Fibroblast of lung (primary cell): ENCODE measurements around the gene GAS7. TPM values are rescaled to one million over a fixed set of nuclear protein-coding genes. Genes with fewer than 3 reads are reported as not detected.

Source experiments
- DNase-seq, 2 donors: peaks; one replicate each; pipeline versions ENCODE4 v3.0.0 to v3.0.0-alpha.2; 2010; ENCODE audit warnings: low read depth in 2 of 2
- H2AFZ ChIP-seq: 2 replicates; pipeline ENCODE4 v1.5.1; 2012; ENCODE audit warnings: low read length, control low read depth, inconsistent platforms
- H3K27ac ChIP-seq: 2 replicates; pipeline ENCODE4 v1.5.1; 2011; ENCODE audit warnings: low read length, control low read depth; ENCODE audit not compliant: insufficient read depth
- H3K27me3 ChIP-seq: 2 replicates; pipeline ENCODE4 v1.5.1; 2011; ENCODE audit warnings: mild to moderate bottlenecking, low read length; ENCODE audit not compliant: control insufficient read depth, insufficient read depth
- H3K36me3 ChIP-seq: 2 replicates; pipeline ENCODE4 v1.5.1; 2011; ENCODE audit warnings: low read length; ENCODE audit not compliant: control insufficient read depth, insufficient read depth
- H3K4me1 ChIP-seq: 2 replicates; pipeline ENCODE4 v1.5.1; 2011; ENCODE audit warnings: low read length; ENCODE audit not compliant: control insufficient read depth, insufficient read depth; ENCODE audit errors: extremely low read depth
- H3K4me2 ChIP-seq: 2 replicates; pipeline ENCODE4 v1.5.1; 2011; ENCODE audit warnings: low read length, control low read depth; ENCODE audit not compliant: insufficient read depth; ENCODE audit errors: extremely low read depth
- H3K4me3 ChIP-seq, 4 experiments: fragments of 200-600 bp in 1 of 4; sonication (generic) in 1 of 4; replicated peaks in 1 of 4; 2 replicates each; pipeline ENCODE4 v1.5.1; 2011 to 2016; ENCODE audit warnings: low read length in 4 of 4, low read depth in 3 of 4, mild to moderate bottlenecking in 3 of 4, control low read depth in 2 of 4, inconsistent platforms in 1 of 4, mixed read lengths in 1 of 4; ENCODE audit not compliant: insufficient read depth in 1 of 4; ENCODE audit errors: control extremely low read depth in 1 of 4
- H3K79me2 ChIP-seq: 2 replicates; pipeline ENCODE4 v1.5.1; 2012; ENCODE audit warnings: mild to moderate bottlenecking, low read length, inconsistent platforms; ENCODE audit not compliant: control insufficient read depth, insufficient read depth
- H3K9ac ChIP-seq: 2 replicates; pipeline ENCODE4 v1.5.1; 2011; ENCODE audit warnings: mild to moderate bottlenecking, low read length, control low read depth; ENCODE audit not compliant: insufficient read depth
- H3K9me3 ChIP-seq: 2 replicates; pipeline ENCODE4 v1.5.1; 2012; ENCODE audit warnings: low read depth, low read length; ENCODE audit not compliant: control insufficient read depth, insufficient read depth
- H4K20me1 ChIP-seq: 2 replicates; pipeline ENCODE4 v1.5.1; 2011; ENCODE audit warnings: low read length; ENCODE audit not compliant: control insufficient read depth, insufficient read depth; ENCODE audit errors: extremely low read depth
- CTCF ChIP-seq, 2 donors: IDR thresholded peaks in 1 of 2; conservative IDR thresholded peaks in 1 of 2; 1 replicate in 1 of 2; 2 replicates in 1 of 2; pipeline ENCODE4 v1.5.1; 2011 to 2012; ENCODE audit warnings: low read length in 2 of 2, control low read depth in 1 of 2, inconsistent platforms in 1 of 2, low read depth in 1 of 2, mild to moderate bottlenecking in 1 of 2
- EZH2 ChIP-seq: IDR thresholded peaks from 2 replicates; pipeline ENCODE4 v1.5.1; 2012; ENCODE audit warnings: low read length, control low read depth, mild to moderate bottlenecking; ENCODE audit errors: missing control alignments
- polyA plus RNA-seq, 2 donors: library from polyadenylated mRNA; depleted of rRNA in 1 of 2; stranded (reverse) in 1 of 2; unstranded in 1 of 2; fragments of >200 nt; gene quantifications; 2 replicates each; pipeline ENCODE4 v1.2.1, GENCODE V29; 2011 to 2012; ENCODE audit warnings: missing spikeins in 1 of 2
- total RNA-seq: library from RNA; depleted of rRNA; stranded (reverse); fragments of >200 nt; gene quantifications from 2 replicates; pipeline ENCODE4 v1.2.1, GENCODE V29; 2014

GAS7 gene
- total and polyA plus RNA-seq, 2 donors (not counting 1 experiment from before 2014, with no cell fraction given) = 0.58 to 2.6 TPM

DNA sequence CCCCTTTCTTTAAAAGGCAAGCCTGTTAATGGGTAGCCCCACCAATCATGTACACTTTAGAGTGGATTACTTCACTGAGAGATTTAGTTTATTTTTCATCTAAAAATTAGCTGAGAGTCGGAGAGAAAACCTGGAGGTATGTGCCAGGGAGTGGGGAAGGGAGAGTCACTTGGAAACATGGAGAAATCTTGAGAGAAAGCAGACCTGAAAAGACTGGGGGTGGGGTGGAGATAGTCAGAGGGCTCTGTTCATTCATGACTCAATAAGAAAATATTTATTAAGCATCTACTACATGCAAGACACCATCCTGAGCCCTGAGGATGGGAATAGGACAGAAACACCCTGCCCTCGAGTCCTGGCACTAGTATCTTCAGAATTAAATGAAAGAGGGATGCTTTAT lies 265.9 kb downstream of the GAS7 start:
- Histone ChIP-seq H3K4me2 (no peak overlapping the region), H3K9ac (no peak overlapping the region), H3K27ac (no peak overlapping the region), H3K4me3 (no peak overlapping the region), H3K4me1 (no peaks in the 10 kb centered on the region), H2AFZ (no peak overlapping the region), H3K27me3 (no peaks in the 10 kb centered on the region), H3K9me3 (no peaks in the 10 kb centered on the region), H3K36me3 (no peaks in the 10 kb centered on the region), H4K20me1 (no peaks in the 10 kb centered on the region), H3K79me2 (no peaks in the 10 kb centered on the region)
- TF ChIP-seq EZH2 = no peak
- TF ChIP-seq CTCF (conservative IDR thresholded peaks at IDR 0.05 in 1 of 2, IDR thresholded peaks at IDR 0.05 in 1 of 2; ENCODE audit: low read depth in 1 of 2, low read length in 2 of 2) = no peak
- DNase-seq = peak in 1 of 2 donors; percentile 7

DNA sequence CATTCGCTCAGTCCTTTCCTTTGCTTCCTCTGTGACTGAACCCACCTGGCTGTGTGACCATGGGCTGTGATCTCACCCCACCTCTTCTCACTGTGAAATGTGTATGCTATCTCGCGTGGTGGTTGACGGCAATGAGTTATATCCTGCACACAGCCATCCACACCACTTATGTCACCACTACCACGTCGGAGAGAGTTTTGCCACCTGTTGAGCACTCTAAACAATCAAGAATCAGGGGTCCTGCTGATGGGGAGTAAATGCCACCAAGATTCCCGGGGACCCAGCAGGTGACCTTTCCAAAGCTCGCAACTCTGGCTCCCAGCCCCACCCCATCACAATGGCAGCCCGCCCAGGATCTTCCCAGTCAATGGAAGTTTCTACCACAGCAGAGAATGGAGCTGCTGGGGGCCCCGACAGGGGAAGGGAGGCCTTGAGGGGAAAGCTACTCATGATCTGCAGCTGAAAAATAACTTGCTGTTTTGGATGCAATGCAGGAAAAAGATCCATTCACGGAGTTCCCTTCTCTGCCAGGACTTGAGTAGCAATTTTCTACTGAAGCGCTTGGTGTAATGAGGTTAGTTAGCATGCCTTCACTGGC lies 267.2 kb downstream of the GAS7 start:
- no peak overlapping the region for H3K4me3 ChIP-seq
- no peak overlapping the region for H3K9ac ChIP-seq
- H3K79me2 ChIP-seq = no peaks in the 10 kb centered on the region
- no peaks in the 10 kb centered on the region for H4K20me1 ChIP-seq
- no peaks in the 10 kb centered on the region for H3K27me3 ChIP-seq
- DNase-seq = no peak
- TF ChIP-seq CTCF (conservative IDR thresholded peaks at IDR 0.05 in 1 of 2, IDR thresholded peaks at IDR 0.05 in 1 of 2; ENCODE audit: low read depth in 1 of 2, low read length in 2 of 2) (no peak), EZH2 (no peak)
- H3K27ac ChIP-seq = no peak overlapping the region
- H3K9me3 ChIP-seq = no peaks in the 10 kb centered on the region
- H3K4me2 ChIP-seq = no peak overlapping the region
- H2AFZ ChIP-seq = no peak overlapping the region
- H3K4me1 ChIP-seq = no peaks in the 10 kb centered on the region
- H3K36me3 ChIP-seq = no peaks in the 10 kb centered on the region

DNA sequence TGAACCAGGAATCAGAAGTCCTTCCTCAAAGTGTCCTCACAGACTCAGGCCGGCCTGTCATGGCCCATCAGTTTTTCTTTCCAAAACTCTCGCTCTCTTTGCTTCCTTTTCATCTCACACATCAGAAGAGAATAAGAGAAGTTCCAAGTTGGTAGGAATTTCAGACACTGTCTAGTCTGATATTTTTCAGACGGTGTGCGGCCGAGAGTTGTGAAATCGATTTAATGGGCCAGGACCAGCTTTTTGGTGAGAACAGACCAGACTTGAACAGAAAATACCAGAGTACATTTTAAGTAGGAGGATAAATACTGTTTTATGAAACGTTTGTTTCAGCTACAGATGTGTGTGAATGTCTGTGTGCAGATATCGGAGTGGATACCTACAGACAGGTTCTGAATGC lies 268.5 kb downstream of the GAS7 start:
- Histone ChIP-seq H3K4me2 (no peak overlapping the region), H3K79me2 (no peaks in the 10 kb centered on the region), H3K36me3 (no peaks in the 10 kb centered on the region), H3K4me3 (no peak overlapping the region), H3K9me3 (no peaks in the 10 kb centered on the region), H3K27ac (no peak overlapping the region), H3K4me1 (no peaks in the 10 kb centered on the region), H2AFZ (no peak overlapping the region), H3K9ac (no peak overlapping the region), H4K20me1 (no peaks in the 10 kb centered on the region), H3K27me3 (no peaks in the 10 kb centered on the region)
- DNase-seq = no peak
- no peak for TF ChIP-seq EZH2
- no peak for TF ChIP-seq CTCF (conservative IDR thresholded peaks at IDR 0.05 in 1 of 2, IDR thresholded peaks at IDR 0.05 in 1 of 2; ENCODE audit: low read depth in 1 of 2, low read length in 2 of 2)
